HPDE6-E6E7 (cell line): Measurements from ENCODE around the gene CCDC92.
A peak's percentile ranks its signal among the peaks of the same experiment; 100 is the strongest.

ENCODE experiments used
- DNase-seq: peaks from one replicate; pipeline ENCODE4 v3.0.0; 2011; ENCODE audit warnings: missing footprints; ENCODE audit errors: extremely low spot score

The CCDC92 gene, protein sequence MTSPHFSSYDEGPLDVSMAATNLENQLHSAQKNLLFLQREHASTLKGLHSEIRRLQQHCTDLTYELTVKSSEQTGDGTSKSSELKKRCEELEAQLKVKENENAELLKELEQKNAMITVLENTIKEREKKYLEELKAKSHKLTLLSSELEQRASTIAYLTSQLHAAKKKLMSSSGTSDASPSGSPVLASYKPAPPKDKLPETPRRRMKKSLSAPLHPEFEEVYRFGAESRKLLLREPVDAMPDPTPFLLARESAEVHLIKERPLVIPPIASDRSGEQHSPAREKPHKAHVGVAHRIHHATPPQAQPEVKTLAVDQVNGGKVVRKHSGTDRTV

DNA sequence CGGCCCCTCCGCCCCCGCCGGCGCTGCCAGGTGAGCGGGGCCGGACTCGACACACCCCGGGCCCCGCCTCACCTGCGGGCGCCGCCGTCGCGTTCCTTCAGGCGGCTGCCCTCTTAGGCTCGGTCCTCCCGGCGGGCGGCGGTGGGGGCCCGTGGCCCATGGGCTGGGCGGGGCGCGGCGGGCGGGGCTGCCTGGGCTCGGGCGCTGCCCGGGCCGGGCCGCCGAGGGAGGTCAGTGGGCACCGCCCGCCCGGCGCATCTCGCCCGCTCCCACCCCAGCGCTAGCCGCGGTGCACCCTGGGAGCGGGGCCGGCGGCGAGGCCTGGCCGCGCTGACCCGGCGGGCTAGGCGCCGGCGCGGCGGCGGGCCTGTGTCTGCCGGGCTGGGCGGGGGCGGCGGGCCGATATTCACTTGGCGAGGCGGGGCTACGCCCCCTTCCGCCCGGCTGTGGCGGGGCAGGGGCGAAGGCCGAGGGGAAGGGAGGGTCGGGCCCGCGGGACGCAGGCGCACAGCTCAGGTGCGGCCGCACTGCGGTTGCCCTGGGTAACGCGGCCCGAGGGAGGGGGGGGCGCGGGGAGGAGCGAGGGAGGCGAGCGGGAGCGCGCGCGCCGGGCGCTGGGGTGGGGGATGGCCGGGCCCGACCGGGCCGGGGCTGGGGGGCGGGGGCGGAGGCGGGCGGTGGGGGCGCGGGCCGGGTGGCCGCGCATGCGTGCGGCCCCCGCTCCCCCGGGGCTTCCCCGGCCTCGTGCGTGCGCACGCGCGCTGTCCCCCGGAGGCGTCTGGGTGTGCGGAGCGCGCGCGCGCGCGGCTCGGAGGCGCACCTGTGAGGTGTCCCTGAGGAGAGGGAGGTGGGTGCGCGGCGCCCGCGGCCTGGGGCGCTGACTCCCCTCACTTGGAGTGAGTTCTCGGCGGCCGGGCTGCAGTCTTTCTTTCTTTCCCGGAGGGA, at the start of gene CCDC92, which contains the start of gene ZNF664:
CCDC92 (minus strand) TSS at position 375 of the 945 bp plus-strand sequence. CDS start 28,526 bp downstream, outside the sequence.
ZNF664 (plus strand) TSS at position 759 of the 945 bp plus-strand sequence. CDS start 38,930 bp downstream, outside the sequence.
- peak; percentile 96 for DNase-seq

DNA sequence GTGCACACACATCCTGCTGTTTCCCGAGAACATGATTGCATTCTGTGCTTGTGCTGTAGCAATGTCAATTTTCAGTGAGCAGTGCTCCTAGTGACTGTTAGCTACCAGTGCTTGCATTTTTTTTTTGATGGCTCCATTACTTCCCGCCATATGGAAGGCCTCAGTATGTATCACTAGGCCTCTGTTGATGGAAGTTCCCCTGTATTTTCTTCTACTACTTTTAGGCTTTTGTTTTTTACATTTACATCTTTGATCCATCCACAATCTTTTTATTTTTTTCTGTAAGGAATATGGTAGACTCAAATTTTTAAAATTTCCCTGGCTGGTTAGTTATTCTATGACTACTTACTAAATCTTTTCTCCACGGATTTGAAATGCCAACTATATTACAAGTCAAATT, 49.5 kb upstream of the CCDC92 start:
- DNase-seq: no peak

DNA sequence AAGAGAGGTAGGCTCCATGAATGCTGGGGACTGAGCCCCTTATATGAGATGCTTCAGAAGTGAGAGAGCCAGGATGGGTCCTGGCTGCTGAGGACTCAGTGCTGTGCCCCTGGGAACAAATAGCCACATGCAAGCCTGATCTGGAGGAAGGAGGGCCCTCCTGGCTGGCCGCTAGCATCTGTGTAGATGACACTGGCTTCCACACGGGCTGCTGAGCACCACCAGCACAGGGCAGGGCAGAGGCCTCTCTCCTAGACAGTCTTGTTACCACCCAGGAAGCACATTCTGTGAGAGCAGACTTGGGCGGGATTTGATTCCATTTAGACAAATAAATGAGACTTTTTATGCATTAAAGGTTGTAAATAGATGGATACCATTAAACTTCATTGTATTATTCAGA, 48.4 kb upstream of the CCDC92 start:
- DNase-seq: no peak

DNA sequence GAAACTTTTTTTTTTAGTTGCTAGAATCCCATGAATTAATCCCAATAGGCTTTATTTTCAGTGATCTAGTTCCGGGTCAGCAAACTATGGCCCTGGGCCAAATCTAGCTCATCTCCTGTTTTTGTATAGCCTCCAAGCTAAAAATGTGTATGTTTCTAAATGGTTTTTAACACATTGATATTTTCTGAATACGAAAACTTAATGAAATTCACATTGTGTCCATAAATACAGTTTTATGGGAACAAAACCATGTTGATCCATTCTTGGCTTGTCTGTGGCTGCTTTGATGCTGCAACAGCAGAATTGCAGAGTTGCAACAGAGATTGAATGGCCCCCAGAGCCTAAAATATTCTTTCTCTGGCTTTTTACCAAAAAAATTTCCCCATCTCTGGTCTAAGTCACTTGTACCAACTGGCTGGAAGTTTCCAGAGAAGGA, 47.9 kb upstream of the CCDC92 start:
- DNase-seq: no peak

DNA sequence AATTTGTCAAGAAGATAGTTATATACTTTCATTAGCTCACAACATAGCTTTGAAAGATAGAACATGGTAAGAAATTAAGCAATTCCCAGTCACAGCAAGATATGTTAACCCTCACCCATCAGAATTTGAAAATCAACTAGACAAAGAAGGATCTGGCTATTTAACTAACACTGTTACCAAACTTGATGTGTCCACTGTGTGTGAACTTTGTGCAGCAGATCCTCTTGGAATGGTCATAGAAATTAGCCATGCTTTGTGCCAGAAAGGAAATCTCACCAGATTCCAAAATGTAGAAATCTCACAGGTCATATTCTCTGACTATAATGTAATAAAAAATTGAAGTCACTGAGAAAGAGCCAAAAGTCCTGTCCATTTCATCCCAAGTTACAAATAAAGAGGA, 46.5 kb upstream of the CCDC92 start:
- no peak for DNase-seq

DNA sequence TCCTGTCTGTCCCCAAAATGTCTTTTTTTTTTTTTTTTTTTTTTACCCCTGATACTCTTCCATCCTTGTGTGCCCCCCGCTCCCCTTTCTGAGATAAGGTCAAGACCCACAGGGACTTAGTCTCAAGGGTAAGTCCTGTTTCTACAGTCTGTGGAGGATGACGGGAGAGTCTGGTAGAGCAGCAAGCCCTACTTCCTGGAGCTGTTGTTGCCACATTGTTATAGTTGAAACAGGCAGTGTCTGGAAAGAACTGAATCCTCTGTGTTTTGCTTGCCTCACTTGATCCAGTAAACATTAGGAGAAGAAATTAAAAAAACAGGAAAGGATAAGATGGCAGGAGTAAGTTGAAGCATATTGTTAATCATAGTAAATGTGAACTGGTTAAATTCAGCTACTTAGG, 45.9 kb upstream of the CCDC92 start:
- DNase-seq: no peak

DNA sequence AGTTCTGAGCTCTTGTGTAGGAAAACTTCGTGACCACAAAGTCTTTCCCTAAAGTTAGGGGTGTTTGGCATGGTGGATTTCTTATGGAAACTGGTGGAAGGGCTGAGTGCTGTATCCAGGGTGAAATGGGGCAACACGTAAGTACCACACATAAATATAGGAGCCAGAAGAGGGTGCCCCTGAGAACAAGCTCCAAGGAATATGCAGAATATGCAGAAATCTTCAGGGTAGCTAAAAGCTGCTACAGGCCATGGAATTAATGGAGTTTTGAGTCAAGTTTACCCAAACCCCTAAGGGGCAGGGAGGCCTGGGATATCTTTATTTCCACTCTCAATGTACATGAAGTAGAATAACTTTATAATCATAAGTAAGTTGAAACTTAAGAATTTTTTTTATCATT, 44.4 kb upstream of the CCDC92 start:
- DNase-seq: no peak

DNA sequence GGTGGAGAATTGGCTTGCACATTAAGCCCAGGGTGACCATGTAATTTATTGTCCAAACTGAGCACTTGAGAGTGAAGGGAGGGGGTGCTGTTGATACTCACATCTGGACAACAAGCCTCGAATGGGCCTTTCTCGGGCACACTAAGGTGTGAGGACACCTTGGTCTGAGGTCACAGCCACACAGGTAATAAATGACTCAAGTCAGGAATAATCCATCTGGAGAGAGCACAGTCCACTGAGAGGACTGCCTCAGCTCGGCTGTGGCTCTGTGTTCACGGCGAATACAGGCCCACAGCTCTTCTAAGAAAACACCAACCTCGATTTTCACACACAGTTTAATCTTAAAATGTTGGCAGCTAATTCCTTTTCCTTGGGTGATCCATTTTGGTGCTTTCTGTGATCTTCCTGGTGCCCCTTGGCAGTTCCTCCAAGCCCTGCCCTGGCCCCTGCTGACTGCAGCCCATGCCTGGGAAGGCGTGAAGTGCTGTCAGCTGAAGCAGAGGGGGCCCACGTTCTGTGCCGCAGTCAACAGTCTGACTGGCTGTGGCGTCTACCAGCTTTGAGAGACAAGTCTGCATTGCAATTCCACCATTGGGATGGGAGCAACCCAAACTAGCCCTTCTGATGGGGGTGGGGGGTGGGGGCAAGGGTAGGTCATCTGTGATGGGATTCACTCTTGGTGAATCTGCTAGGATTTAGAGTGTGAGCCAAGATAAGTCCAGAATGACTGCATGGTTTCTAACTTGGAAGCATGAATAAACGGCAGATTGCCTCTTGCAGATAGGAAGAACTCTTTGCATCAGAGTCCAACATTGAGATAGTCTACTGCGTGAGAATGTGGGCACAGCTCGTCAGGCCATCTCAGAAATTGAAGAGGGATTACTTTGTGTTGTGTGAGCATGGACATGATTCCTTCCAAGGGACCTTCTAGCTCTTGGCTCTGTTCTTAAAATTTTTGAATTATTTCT, 43.1 kb upstream of the CCDC92 start:
- DNase-seq: no peak

DNA sequence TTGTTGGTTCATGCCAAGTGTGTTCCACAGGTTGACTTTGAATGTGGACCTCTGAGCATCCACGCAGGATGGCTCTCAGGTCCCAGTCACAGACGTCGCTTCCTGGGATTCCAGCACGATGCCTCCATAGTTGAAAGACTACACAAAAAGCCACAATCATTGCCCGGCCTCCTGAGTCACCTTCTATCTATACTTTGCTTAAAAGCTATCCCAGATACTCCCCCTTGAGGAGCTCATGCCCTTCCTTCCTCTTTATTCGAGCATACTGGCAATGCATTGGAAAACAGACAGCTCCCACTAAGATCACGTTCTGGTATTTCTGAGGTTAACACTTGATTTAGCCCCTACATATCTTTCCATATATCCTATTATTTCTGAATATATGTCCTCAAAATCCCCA, 40.4 kb upstream of the CCDC92 start:
- DNase-seq: no peak

DNA sequence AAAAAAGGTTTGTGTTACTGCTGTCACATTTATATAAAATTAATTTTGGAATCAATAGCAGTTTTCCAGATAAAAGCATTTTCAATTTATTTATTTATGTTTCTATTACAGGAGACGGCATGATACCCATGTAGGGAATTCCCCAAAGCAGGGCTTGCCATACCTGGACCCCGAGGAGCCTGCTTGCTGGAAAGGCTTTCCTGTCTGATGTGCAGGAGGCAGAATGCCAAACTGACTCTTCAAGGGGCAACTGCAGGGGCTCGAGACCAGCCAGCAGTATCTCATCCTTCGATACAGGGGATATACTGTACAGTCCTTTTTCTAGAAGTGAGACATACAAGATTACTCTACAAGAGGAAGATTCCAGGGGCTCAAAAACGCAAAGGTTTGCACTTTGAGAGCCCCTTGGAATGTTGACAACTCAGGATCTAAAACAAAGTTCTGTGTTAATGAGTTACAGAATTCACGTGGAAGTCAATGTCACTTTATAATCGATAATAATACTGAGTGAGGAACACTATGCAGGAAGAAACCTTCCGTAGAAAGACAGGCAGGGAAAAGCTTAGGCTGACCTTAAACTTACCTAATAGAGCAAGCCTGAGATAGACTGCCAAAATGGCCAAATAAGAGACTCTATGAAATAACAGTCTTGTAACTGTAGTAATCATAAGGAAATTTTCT, 38.9 kb upstream of the CCDC92 start:
- DNase-seq: no peak

DNA sequence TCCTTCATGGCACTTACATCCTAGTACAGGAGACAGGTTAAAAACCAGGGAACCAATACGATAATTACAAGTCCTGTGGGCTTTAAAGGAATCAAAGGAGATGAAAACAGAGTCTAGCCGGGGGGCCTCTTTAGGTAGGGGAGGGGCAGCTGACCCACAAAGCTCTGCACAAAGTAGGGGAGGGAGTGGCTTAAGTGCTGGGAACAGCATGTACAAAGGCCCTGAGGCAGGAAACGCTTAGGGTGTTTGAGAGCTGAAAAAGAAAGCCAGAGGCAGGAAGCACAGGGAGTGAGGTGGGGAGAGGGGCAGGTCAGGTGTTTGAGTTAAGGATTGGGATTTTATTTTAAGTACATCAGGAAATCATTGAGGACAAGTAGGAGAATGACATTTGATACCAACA, 38.1 kb upstream of the CCDC92 start:
- no peak for DNase-seq

DNA sequence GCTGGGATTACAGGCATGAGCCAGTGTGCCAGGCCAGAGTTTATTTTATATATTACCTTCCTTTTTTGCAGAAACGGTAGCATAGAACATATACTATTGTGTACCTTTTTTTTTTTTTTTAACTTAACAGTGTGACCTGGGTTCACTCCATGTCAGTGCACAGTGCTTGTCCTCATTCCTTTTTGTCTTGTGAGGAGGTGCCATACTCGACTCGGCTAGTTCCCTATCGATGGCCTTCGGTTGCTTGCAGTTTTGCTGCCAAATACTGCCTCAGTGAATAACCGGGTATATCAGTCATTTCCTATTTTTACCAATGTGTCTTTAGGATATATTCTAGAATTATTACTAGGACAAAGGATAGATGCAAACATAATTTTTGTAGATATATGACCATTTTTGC, 37.1 kb upstream of the CCDC92 start:
- DNase-seq: no peak

DNA sequence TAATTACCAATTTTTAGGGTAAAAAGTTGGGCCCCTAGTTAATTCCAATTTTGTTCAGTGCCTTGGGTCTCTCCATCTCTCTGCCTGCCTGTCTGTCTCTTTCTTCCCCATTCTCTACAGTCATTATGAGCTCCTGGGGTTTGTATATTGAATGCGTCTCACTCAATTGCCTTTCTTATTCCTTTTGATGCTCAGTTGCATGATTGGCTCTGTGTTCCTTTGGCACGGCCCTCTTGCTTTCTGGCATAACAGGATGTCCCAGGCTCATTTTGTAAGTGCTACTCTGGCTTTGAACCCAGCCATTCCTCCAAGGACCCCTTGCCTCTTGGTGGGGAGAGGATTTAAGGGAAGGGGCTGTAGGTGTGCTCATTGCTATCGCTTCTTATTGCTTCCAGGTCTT, 36.0 kb upstream of the CCDC92 start:
- no peak for DNase-seq

DNA sequence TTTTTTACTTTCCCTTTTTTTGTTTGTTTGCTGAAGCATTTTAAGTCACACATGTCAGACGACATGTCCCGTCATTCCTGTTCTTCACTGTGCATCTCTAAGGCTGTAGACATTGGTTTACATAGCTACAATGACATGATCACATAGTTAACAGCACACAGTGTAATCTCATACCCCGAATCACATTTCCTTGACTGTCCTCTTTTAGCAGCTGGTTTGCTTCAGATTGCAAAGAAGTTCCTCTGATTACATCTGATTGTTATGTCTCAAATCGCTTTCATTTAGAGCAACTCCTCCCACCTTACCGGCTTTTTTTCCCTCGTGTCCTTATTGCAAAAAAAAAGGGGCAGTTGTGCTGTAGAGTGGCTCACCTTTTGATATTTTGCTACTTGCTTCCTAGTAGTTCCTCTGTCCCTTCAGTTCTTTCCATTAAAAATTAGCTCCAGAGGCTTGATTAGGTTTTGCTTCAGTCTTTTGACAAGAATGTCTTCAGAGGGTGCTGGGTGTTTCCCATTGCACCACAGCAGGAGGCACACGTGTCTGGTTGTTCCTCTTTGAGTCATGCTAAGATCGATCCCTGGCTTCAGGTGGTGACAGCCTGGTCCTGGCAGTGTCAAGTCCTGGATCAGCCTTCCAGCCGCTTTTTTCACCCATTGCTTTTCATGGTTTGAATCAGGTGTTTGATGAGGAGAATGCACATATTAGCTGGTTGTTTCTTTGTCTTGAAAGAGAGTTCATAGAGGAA, 35.4 kb upstream of the CCDC92 start:
- no peak for DNase-seq

DNA sequence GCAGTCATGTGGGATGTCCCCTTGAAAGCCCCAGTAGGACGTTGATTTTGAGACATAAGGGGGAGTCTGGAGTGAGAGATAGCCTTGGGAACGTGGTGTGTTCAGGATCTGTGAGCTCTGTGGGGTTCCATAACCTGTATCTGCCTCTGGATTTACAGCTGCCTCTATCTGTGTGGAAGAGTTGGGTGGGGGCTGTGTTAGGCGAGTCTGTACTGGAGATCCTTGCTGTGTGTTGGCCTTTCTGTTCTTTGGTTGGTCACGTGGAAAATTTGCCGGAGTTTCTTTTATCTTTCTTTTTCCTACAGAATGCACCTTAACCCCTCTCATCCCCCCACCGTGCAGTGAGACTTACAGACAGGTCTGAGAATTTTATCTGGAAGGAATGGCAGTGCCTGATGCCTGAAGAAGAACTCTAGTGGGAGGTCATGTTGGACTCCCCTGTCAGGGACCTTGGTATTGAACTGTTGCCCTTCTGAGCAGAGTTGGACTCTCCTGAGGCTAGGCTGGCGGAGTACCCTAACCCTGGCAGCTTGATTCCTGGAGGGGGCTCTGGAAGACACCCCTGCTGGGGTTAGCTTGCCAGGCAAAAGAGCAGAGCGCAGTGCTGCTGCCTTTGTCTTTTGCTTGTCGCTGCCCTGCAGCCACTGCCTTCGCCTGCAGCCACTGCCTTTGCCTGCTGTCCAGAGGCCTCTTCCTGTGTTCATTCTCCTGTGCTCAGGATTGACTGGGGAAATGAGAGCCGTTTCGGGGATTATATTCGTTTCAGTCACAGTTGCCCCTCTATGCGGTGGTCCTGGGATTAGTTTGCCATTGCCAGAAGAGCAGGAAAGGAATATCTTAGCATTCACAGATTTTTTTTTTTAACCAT, 34.4 kb upstream of the CCDC92 start:
- DNase-seq: no peak

DNA sequence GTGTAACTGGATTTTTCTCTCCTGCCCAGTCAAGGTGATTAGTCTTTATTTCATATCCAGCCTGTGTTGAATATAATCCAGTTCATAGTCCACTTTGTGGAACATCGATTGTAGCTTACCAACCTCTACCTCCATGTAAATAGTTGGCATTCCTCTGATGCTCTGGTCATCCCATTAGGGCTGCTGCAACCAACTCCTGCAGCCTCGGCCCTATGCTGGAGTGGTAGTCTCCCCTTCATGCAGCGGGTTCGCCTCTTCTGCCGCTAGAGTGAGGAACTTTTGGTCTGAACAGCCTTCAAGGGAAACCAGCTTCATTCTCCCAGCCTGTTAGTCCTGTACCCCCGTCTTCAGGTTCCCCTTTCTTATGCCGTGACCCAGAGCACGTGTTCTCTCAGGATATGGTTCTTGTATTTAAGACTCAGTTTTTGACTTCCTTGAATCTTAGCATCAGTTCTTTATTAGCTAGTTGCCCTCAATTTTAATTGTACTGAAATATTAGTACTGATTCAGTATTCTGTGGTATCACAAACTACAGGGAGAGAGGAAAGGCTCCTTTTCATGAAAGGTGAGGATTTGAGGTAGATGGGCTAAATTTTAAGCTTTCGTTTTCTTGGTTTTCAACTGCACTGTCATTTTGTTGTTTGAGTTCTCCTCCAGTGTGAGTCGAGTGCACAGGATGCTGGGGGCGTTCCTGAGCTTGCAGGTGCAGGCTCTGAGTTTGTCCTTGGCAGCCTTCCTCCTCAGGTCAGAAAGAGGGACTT, 33.6 kb upstream of the CCDC92 start:
- no peak for DNase-seq

DNA sequence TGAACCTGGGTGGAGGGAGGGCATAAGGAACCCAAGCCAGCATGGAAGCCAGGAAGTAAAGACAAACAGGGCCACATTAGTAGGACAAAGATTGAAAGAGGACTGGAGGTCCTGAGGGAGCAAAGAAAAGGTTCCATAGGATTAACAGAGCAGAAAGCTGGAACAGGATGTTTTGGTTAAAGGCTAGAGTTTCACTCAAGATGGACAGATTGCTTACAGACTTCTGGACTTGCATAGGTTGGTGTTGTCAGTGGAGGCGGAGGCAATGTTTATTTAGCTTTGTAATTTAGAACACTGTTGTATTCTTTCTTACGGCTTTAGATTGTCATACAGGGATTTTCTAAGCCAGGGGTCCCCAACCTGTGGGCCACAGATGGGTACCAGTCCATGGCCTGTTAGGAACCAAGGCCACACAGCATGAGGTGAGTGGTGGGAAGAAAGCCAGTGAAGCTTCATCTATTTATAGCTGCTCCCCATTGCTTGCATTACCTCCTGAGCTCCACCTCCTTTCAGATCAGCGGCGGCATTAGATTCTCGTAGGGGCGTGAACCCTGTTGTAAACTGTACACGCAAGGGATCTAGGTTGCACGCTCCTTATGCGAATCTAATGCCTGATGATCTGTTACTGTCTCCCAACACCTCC, 31.7 kb upstream of the CCDC92 start:
- no peak for DNase-seq

DNA sequence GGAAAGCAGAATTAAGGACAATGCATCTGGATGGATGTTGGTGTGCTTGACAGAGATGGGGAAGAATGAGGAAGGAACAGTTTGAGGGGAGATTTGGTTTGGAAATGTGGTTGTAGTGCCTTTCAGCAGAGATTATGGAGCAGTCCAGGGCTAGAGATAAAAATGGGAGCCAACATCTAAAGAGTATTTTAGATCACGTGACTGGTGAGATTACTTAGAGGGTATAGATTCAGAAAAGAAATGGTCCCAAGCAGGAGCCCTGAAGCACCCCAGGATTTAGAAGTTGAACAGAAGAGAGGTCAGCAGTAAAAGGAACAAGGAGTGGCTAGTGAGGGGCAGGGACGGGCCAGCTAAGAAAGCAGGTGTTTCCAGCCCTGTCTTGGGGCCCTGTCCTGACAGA, 30.0 kb upstream of the CCDC92 start:
- DNase-seq: no peak
